ENCODE measurements around the gene CDON.

CDON gene

DNA sequence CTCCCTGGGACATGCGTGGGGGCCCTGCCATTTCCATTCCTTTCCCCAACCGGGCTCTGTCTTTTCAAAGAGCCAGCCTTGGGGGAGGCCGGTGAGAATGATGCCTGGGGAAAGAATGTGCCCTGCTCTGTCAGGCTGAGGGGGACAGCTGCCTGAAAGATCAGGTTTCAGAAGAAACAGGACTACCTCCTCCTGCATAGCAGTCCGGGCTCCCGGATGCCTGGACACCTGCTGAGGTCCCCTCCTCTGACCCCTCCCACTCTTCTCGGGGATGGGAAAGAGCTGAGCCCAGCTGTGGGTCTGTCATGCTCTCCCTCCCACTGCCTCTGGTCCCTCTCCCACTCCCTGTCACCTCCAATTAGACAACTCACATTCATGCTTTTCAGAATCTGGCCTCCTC, 41.8 kb upstream of the CDON start:
- no peak overlapping the region for H3K4me2 ChIP-seq (ENCODE audit: low read length)
- H3K4me3 ChIP-seq (ENCODE audit: low read depth, low read length, poor library complexity, severe bottlenecking), result no peak overlapping the region
- TF ChIP-seq, protein P1, sequence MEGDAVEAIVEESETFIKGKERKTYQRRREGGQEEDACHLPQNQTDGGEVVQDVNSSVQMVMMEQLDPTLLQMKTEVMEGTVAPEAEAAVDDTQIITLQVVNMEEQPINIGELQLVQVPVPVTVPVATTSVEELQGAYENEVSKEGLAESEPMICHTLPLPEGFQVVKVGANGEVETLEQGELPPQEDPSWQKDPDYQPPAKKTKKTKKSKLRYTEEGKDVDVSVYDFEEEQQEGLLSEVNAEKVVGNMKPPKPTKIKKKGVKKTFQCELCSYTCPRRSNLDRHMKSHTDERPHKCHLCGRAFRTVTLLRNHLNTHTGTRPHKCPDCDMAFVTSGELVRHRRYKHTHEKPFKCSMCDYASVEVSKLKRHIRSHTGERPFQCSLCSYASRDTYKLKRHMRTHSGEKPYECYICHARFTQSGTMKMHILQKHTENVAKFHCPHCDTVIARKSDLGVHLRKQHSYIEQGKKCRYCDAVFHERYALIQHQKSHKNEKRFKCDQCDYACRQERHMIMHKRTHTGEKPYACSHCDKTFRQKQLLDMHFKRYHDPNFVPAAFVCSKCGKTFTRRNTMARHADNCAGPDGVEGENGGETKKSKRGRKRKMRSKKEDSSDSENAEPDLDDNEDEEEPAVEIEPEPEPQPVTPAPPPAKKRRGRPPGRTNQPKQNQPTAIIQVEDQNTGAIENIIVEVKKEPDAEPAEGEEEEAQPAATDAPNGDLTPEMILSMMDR (IDR thresholded peaks at IDR 0.05; ENCODE audit: low read length), result no peak
- no peak for TF ChIP-seq EZH2 (IDR thresholded peaks at IDR 0.05; ENCODE audit: borderline replicate concordance, low read length)
- no peak overlapping the region for H2AFZ ChIP-seq (ENCODE audit: low read length)
- no peaks in the 10 kb centered on the region for H3K79me2 ChIP-seq (ENCODE audit: insufficient read depth, low read length)
- no peak overlapping the region for H3K27ac ChIP-seq (ENCODE audit: low read depth, low read length, poor library complexity, severe bottlenecking)
- H3K36me3 ChIP-seq (ENCODE audit: insufficient read depth, low read length), result no peaks in the 10 kb centered on the region
- no peaks in the 10 kb centered on the region for H4K20me1 ChIP-seq (ENCODE audit: insufficient read depth, low read length)
- no peak overlapping the region for H3K9ac ChIP-seq (ENCODE audit: low read length)
- H3K9me2 ChIP-seq (ENCODE audit: low read depth, low read length), result no peaks in the 10 kb centered on the region
- no peaks in the 10 kb centered on the region for H3K4me1 ChIP-seq (ENCODE audit: insufficient read depth, low read length, severe bottlenecking)
- H3K9me3 ChIP-seq (ENCODE audit: low read length), result no peaks in the 10 kb centered on the region
- no peaks in the 10 kb centered on the region for H3K27me3 ChIP-seq (ENCODE audit: insufficient read depth, low read length)
- H3F3A ChIP-seq (ENCODE audit: insufficient read depth, low read length), result no peaks in the 10 kb centered on the region

DNA sequence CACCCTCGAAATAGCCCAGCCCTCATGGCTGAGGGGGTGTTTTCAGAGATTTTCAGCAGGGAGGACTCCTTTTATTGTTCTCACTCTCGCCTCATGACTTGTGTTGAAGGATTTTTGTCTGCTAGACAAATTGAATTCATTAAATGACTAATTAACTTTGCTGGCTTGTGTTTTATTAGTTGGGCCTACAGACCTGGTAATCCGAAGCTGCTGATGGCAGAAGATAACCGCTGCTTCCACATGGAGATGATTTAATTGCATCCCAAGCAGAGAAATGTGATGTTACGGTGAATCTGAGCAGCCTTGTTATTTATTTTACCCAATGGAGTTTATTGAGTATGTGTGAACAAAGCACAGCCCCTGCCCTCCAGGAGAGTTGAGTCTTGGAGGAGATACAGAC, 40.5 kb upstream of the CDON start:
- no peaks in the 10 kb centered on the region for H3K79me2 ChIP-seq (ENCODE audit: insufficient read depth, low read length)
- H3K27me3 ChIP-seq (ENCODE audit: insufficient read depth, low read length), result no peaks in the 10 kb centered on the region
- no peak overlapping the region for H3K9ac ChIP-seq (ENCODE audit: low read length)
- H3K4me1 ChIP-seq (ENCODE audit: insufficient read depth, low read length, severe bottlenecking), result no peaks in the 10 kb centered on the region
- H2AFZ ChIP-seq (ENCODE audit: low read length), result no peak overlapping the region
- H3K9me2 ChIP-seq (ENCODE audit: low read depth, low read length), result no peaks in the 10 kb centered on the region
- no peaks in the 10 kb centered on the region for H3K9me3 ChIP-seq (ENCODE audit: low read length)
- no peaks in the 10 kb centered on the region for H3F3A ChIP-seq (ENCODE audit: insufficient read depth, low read length)
- TF ChIP-seq EZH2 (IDR thresholded peaks at IDR 0.05; ENCODE audit: borderline replicate concordance, low read length), result no peak
- TF ChIP-seq, protein P1 (IDR thresholded peaks at IDR 0.05; ENCODE audit: low read length), result no peak
- no peak overlapping the region for H3K4me3 ChIP-seq (ENCODE audit: low read depth, low read length, poor library complexity, severe bottlenecking)
- no peak overlapping the region for H3K4me2 ChIP-seq (ENCODE audit: low read length)
- no peaks in the 10 kb centered on the region for H4K20me1 ChIP-seq (ENCODE audit: insufficient read depth, low read length)
- no peaks in the 10 kb centered on the region for H3K36me3 ChIP-seq (ENCODE audit: insufficient read depth, low read length)
- H3K27ac ChIP-seq (ENCODE audit: low read depth, low read length, poor library complexity, severe bottlenecking), result no peak overlapping the region

DNA sequence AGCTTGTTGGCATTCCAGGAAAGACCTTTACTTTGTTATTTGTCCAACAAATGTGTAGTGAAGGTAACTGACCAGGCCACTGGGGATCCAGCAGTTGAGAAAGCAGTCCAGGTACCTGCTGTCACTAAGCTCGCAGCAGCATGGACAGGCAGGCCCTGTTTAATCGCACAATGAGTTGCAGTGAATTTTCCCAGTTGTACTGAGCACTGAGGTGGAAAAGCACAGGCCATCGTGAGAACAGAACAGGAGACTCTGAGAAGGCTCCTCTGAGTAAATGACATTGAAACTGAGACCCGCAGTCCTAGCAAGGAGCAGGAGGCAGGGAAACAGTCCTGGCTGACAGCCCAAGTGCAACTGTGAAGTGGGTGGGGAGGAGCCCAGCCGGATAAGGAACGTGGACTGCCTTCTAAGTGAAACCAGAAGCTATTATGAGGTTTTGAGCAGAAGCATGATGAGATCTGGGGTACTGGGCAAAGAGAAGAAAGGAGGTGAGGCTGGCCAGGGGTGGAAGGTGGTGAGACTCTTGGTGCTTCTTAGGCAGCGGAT, 39.8 kb upstream of the CDON start:
- H3K27me3 ChIP-seq (ENCODE audit: insufficient read depth, low read length), result no peaks in the 10 kb centered on the region
- H3K4me3 ChIP-seq (ENCODE audit: low read depth, low read length, poor library complexity, severe bottlenecking), result no peak overlapping the region
- no peaks in the 10 kb centered on the region for H3K79me2 ChIP-seq (ENCODE audit: insufficient read depth, low read length)
- H3K27ac ChIP-seq (ENCODE audit: low read depth, low read length, poor library complexity, severe bottlenecking), result no peak overlapping the region
- no peak overlapping the region for H2AFZ ChIP-seq (ENCODE audit: low read length)
- no peaks in the 10 kb centered on the region for H3K4me1 ChIP-seq (ENCODE audit: insufficient read depth, low read length, severe bottlenecking)
- TF ChIP-seq EZH2 (IDR thresholded peaks at IDR 0.05; ENCODE audit: borderline replicate concordance, low read length), result no peak
- TF ChIP-seq, protein P1 (IDR thresholded peaks at IDR 0.05; ENCODE audit: low read length), result no peak
- no peaks in the 10 kb centered on the region for H3K9me3 ChIP-seq (ENCODE audit: low read length)
- no peaks in the 10 kb centered on the region for H3F3A ChIP-seq (ENCODE audit: insufficient read depth, low read length)
- H3K9me2 ChIP-seq (ENCODE audit: low read depth, low read length), result no peaks in the 10 kb centered on the region
- no peaks in the 10 kb centered on the region for H4K20me1 ChIP-seq (ENCODE audit: insufficient read depth, low read length)
- H3K4me2 ChIP-seq (ENCODE audit: low read length), result no peak overlapping the region
- H3K9ac ChIP-seq (ENCODE audit: low read length), result no peak overlapping the region
- H3K36me3 ChIP-seq (ENCODE audit: insufficient read depth, low read length), result no peaks in the 10 kb centered on the region
